ENCODE results near the gene FKBP10.

The FKBP10 gene

GRCh38 chr17:41779954-41780353 lies 32.9 kb upstream of the FKBP10 start:
- Histone ChIP-seq H3K4me3 (replicated peaks; ENCODE audit: low read depth, low read length) (no peak overlapping the region), H3K27me3 (replicated peaks; ENCODE audit: control insufficient read depth, insufficient read depth, low read length) (no peaks in the 10 kb centered on the region), H3K36me3 (ENCODE audit: control insufficient read depth, insufficient read depth, low read length) (no peaks in the 10 kb centered on the region)
- DNase-seq (ENCODE audit: extremely low read depth, insufficient read length) = no peak
- TF ChIP-seq, protein P1, sequence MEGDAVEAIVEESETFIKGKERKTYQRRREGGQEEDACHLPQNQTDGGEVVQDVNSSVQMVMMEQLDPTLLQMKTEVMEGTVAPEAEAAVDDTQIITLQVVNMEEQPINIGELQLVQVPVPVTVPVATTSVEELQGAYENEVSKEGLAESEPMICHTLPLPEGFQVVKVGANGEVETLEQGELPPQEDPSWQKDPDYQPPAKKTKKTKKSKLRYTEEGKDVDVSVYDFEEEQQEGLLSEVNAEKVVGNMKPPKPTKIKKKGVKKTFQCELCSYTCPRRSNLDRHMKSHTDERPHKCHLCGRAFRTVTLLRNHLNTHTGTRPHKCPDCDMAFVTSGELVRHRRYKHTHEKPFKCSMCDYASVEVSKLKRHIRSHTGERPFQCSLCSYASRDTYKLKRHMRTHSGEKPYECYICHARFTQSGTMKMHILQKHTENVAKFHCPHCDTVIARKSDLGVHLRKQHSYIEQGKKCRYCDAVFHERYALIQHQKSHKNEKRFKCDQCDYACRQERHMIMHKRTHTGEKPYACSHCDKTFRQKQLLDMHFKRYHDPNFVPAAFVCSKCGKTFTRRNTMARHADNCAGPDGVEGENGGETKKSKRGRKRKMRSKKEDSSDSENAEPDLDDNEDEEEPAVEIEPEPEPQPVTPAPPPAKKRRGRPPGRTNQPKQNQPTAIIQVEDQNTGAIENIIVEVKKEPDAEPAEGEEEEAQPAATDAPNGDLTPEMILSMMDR (IDR thresholded peaks at IDR 0.05; ENCODE audit: insufficient read depth, low read length, poor library complexity, severe bottlenecking) = no peak

- TF ChIP-seq, protein P1 (IDR thresholded peaks at IDR 0.05; ENCODE audit: insufficient read depth, low read length, poor library complexity, severe bottlenecking) = no peak
- H3K36me3 ChIP-seq (ENCODE audit: control insufficient read depth, insufficient read depth, low read length) = no peaks in the 10 kb centered on the region
- DNase-seq (ENCODE audit: extremely low read depth, insufficient read length) = no peak
- no peak overlapping the region for H3K4me3 ChIP-seq (replicated peaks; ENCODE audit: low read depth, low read length)
- H3K27me3 ChIP-seq (replicated peaks; ENCODE audit: control insufficient read depth, insufficient read depth, low read length) = no peaks in the 10 kb centered on the region
These were observed 31.2 kb upstream of the FKBP10 start for GRCh38 chr17:41781404-41782110.

DNA sequence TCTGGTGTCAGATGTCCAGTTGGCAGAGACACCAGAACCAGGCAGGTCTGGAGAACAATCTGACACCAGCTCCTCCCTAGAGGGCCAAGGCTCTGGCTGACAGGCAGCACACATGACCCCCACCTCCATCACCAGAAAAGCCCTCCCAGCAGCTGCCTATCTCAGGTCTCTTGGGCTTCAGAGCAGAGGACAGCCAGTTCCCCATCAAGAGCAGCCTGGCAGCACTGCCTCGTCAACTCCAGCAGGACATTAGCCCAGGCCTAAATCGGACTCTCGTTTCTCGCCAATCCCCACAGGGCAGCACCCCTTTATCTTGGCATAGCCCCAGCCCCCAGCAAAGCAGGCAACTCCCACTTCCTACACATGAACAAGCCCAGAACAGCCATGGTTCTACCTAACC lies 30.7 kb upstream of the FKBP10 start:
- DNase-seq (ENCODE audit: extremely low read depth, insufficient read length) = no peak
- H3K36me3 ChIP-seq (ENCODE audit: control insufficient read depth, insufficient read depth, low read length) = no peaks in the 10 kb centered on the region
- TF ChIP-seq, protein P1 (IDR thresholded peaks at IDR 0.05; ENCODE audit: insufficient read depth, low read length, poor library complexity, severe bottlenecking) = no peak
- no peak overlapping the region for H3K4me3 ChIP-seq (replicated peaks; ENCODE audit: low read depth, low read length)
- H3K27me3 ChIP-seq (replicated peaks; ENCODE audit: control insufficient read depth, insufficient read depth, low read length) = no peaks in the 10 kb centered on the region

- TF ChIP-seq, protein P1 (IDR thresholded peaks at IDR 0.05; ENCODE audit: insufficient read depth, low read length, poor library complexity, severe bottlenecking) = no peak
- H3K4me3 ChIP-seq (replicated peaks; ENCODE audit: low read depth, low read length) = no peak overlapping the region
- no peak for DNase-seq (ENCODE audit: extremely low read depth, insufficient read length)
- H3K27me3 ChIP-seq (replicated peaks; ENCODE audit: control insufficient read depth, insufficient read depth, low read length) = no peaks in the 10 kb centered on the region; the same call in 1 of the 2 replicates
- no peaks in the 10 kb centered on the region for H3K36me3 ChIP-seq (ENCODE audit: control insufficient read depth, insufficient read depth, low read length)
These were observed 28.5 kb upstream of the FKBP10 start for GRCh38 chr17:41784207-41784744.

GRCh38 chr17:41785091-41785858 lies 27.5 kb upstream of the FKBP10 start:
- H3K36me3 ChIP-seq (ENCODE audit: control insufficient read depth, insufficient read depth, low read length) = no peaks in the 10 kb centered on the region
- DNase-seq (ENCODE audit: extremely low read depth, insufficient read length) = no peak
- TF ChIP-seq, protein P1 (IDR thresholded peaks at IDR 0.05; ENCODE audit: insufficient read depth, low read length, poor library complexity, severe bottlenecking) = no peak
- H3K27me3 ChIP-seq (replicated peaks; ENCODE audit: control insufficient read depth, insufficient read depth, low read length) = no peaks in the 10 kb centered on the region; the same call in 1 of the 2 replicates
- peak overlapping the region; percentile 52 for H3K4me3 ChIP-seq (replicated peaks; ENCODE audit: low read depth, low read length)
